Middle frontal gyrus (tissue), 1 donor: ENCODE measurements around the gene ADRM1.

ENCODE experiments used
- DNase-seq: peaks from one replicate; pipeline ENCODE4 v3.0.0-alpha.2; 2015; ENCODE audit warnings: low spot score; ENCODE audit errors: extremely low spot score

Gene ADRM1, protein sequence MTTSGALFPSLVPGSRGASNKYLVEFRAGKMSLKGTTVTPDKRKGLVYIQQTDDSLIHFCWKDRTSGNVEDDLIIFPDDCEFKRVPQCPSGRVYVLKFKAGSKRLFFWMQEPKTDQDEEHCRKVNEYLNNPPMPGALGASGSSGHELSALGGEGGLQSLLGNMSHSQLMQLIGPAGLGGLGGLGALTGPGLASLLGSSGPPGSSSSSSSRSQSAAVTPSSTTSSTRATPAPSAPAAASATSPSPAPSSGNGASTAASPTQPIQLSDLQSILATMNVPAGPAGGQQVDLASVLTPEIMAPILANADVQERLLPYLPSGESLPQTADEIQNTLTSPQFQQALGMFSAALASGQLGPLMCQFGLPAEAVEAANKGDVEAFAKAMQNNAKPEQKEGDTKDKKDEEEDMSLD

DNA sequence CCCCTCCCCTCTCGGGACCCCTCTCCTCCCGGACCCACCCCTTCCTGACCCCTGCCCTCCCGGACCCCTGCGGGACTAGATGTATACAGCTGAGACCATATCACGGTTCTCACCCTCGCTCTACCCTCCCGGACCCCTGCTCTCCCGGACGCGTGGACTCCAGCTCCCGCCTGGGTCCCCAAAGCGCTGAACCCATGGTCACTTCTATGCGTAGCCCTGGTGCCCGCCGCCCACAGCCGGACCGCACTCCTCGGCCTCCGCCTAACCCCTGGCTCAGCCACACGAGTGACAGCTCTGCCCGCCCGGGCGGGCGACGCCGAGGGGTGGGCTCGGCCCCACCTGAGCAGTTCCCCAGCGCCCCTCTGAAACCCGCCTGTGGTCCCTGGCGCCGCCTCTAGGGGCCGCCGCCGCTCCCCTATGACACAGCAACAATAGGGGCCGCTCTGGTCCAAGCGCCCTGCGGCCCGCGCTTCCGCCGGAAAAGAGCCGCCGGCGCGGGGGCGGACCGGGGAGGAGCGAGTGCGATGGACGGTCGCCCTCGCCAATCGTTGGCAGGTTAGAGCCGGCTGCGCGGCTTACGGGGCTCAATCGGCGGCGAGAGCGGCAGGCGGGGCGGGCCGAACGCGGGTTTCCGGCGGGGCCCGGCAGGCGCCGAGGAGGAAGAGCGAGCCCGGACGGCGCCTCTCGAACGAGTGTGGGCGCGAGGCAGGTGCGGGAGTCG lies at the start of gene ADRM1:
TSS of gene ADRM1 (plus strand) at position 657 of the 721 bp plus-strand sequence. CDS start 572 bp downstream, outside the sequence.
- DNase-seq, result peak; percentile 95

DNA sequence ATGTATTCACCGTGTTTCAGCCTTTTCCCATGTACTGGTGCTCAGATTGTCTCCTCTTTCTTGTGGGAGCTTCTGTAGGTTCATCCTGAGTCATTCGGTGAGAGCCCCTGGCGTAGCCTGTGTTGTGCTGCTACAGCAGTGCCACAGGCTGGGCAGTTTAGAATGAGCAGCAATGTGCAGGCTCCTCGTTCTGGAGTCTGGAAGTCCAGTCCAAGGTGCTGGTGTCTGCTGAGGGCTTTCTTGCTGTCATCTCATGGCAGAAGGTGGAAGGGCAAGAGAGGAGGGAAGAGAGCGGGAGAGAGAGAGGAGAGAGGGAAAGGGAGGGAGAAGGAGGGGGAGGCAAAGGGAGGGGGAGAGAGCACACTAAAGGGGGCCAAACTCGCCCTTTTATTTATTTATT lies 49.4 kb upstream of the ADRM1 start:
- no peak for DNase-seq

DNA sequence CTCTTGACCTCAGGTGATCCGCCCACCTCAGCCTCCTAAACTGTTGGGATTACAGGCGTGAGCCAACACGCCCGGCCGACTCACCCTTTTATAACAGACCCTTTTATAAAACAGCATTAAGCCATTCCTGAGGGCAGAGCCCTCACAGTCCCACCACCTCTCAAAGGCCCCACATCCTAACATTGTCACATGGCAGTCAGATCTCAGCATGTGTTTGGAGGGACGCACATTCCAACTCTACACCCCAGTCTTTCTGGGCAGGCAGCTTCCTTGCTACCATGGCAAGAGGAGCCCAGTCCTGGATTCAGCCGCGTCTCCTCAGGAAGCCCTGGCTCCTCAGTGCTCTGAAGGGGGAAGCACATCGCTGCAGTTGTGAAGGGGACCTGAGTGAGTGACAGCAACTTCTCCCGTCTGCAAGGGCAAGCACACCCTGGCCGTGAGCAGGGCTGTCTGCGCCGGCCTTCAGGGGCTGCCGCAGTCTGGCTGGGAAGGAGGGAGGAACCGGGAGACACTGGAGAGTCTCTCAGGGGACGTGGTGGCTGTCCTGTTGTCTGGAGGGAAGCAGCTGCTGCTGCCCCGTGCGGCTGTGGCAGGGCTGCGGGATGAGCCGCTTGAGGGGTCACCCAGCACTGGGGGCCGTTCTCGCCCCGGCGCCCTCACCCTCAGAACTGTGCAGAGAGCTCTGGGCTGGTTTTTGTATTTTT lies 48.6 kb upstream of the ADRM1 start:
- no peak for DNase-seq

- DNase-seq, result no peak
Observed at GRCh38 chr20:62255976-62256375, 46.8 kb upstream of the ADRM1 start.

DNA sequence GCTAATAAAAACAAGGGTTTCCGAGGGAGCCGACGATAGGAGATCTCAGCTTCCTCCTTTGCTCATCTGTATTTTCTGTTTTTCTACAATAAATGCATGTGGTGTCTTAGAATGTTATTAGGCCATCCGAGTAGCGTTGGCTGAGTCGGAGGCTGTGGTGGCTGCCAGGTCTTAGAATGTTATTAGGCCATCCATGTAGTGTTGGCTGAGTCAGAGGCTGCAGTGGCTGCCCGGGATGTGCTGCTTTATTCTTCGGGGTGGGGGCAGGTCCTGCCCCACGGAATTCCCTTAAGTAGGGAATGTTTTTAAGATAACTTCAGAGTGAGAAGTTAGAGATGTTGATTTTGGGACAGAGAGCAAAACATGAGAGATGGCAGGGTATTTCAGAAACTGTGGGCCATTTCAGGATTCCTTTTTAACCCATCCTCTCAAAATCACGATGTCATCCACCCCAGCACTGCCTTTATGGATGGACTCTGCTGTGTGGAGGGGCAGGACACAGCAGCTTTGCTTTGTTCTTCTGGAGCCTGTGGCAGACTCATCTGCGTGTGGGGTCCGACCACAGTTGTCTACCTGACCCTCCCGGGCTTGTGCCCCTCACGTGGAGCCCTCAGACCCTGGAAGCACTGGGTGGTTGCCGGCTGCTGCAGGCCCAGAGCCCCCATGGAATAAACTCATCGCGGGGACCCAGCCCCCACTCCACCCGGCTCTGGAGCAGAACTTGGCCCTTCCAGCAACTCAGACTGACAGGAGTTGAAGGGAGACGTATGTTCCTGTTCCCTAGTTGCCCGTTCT lies 44.1 kb upstream of the ADRM1 start:
- no peak for DNase-seq

DNA sequence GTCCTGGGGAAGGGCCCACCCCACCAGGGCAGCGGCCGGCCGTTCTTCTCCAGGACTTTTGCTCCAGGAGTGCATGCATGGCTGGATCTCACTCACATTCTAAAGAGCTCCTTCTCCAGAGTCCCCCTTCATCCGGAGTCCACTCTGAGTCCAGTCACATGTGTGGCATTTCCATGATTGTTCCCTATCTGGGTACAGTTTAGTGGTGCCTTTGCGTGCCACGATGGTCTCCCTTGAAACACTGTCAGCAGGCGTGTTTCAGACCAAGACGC lies 43.6 kb upstream of the ADRM1 start:
- DNase-seq, result no peak

DNA sequence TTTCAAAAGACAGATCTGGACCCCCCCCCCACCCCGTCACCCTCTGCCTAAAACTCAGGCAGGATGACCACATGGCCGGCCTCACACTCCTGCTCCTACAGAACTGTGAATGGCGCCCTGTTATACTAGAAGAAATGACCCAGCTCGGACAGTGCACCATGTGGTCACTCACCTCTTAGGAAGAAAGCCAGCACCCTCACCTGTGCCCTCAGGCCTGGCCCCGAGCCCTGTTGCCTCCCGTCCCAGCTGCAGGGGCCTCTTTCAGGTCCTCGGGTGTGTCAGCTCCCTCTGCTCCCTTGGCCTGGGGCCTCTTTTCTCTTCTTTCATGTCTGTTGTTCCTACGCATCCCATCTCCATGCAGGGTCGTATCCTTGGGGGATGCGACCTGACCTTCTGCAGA lies 40.7 kb upstream of the ADRM1 start:
- no peak for DNase-seq

- DNase-seq, result no peak
Observed at GRCh38 chr20:62263396-62263795, 39.4 kb upstream of the ADRM1 start.

GRCh38 chr20:62265365-62265764 lies 37.4 kb upstream of the ADRM1 start:
- no peak for DNase-seq

GRCh38 chr20:62266340-62266739 lies 36.5 kb upstream of the ADRM1 start:
- no peak for DNase-seq

DNA sequence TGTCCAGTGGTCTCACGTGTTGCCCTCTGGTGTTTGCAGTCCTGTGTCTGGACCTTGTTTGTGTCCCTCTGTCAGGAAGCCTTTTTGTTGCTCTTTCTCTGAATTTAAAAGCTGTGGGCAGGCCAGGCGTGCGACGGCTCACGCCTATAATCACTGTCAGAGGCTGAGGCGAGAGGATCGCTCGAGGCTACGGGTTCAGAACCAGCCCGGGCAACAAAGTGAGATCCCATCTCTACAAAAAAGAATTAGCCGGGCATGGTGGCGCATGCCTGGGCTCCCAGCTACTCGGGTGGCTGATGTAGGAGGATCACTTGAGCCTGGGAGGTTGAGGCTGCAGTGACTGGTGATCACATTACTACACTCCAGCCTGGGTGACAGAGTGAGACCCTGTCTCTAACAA lies 35.9 kb upstream of the ADRM1 start:
- no peak for DNase-seq

DNA sequence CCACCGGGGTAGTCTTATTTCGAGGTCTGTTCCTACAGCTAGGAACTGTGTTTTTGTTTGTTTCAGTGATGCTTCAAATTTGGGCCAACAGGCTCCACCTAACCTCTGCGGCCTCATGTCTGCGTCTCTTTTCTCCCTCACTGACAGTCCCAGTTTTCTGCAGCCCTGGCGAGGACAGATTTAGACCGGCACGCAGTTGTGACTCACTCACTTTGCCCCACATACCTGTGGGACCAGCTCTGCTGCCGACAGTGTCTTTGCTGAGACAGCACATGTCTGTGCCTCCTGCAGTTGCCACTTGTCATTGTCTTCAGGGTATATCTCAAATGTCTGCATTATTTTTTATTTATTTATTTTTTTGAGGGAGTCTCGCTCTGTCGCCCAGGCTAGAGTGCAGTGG lies 35.3 kb upstream of the ADRM1 start:
- DNase-seq, result no peak

DNA sequence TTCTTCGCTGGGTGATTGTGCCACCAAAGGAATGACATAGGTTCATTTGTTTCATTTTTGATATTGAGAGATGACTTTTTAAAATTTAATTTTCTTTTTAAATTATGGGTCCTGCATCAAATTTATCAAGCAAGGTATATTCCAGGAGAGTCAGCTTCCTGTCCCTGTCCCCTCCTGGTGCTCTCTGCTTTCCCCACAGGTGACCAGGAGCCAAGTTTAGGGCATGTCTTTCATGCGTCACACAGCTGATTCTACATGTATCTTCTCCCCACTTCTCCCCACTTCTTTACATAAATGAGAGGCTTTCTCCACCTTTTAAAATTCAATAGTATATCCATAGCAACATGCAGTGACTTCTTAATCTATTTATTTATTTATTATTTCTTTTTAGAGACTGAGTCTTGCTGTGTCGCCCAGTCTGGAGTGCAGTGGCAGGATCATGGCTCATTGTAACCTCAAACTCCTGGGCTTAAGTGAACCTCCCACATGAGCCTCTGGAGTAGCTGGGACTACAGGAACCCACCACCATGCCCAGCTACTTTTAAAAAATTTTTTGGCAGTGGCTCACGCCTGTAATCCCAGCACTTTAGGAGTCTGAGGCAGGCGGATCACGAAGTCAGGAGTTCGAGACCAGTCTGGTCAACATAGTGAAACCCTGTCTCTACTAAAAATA lies 34.4 kb upstream of the ADRM1 start:
- no peak for DNase-seq

DNA sequence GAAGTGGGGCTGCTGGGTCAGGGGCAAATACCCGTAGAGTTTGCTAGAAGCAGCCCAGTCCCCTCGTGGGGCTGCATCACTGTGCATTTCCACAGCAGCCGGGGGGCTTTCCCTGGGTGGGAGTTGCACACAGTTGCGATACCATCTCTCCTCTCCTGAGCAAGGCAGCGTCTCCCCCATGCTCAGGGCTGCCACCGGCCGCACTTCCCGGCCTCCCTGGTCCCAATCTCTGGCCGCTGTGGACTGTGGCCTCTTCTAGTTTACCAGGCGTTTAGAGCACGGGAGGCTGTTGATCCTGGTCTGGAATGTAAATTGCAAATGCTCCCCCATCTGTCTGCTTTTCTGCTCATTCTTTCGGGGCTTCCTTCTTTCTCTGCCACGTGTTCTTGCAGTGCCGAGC lies 33.4 kb upstream of the ADRM1 start:
- DNase-seq, result no peak

DNA sequence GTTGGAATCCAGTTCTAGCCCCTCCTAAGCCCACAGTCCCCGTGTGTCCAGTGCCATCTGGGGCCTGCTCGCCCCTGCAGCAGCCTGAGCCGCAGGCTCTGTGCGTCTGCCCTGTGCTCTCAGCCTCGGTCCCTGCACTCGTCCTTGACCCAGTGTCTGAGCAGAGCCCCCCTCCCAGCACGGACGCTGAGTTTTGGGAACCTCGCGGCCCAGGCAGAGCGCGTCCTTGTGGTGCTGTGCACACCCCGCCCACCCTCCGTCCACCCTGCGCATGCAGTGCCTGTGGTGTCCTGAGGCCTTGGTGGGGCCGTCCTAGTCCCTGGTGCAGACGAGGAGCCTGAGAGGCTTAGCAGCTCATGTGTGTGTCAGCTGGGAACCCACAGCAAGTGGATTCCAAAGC lies 32.9 kb upstream of the ADRM1 start:
- DNase-seq, result no peak

DNA sequence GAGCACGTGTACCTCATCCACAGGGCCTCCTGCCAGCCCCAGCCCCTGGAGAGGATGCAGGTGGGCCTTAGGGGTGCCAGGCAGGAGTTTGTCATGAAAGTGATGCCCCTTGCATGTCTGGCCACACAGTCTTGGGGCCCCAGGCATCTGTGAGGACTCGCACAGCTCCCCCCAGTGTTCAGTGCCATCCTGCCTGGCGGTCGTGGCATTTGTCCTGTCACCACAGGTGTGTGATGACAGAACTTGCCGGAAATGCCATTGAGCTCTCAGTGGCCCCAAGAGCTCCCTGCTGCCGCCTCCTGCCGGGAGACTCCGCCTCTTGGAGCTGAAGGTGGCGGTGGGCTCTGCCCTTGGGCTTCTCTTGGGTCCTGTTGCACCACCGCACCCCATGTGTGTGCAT lies 30.6 kb upstream of the ADRM1 start:
- DNase-seq, result no peak

DNA sequence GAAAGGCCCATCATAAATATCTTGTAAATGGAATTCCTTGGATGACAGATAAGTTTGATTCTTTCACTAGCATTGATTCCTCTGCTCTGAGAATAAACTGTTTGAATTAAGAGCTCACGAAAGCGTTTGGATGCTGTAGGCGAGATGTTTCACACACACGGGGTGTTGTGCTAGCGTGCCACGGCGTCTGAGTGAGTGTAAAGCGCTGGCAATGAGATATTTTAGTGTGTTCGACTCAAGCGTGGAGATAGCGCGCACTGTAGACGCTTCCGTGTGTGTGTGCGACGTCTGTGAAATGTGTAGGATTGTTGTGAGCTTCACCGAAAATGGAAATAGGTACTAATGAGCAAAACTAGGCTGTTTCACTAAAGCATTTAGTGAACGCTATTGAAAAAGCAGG lies 29.4 kb upstream of the ADRM1 start:
- no peak for DNase-seq

- DNase-seq, result peak; percentile 41
Observed at GRCh38 chr20:62274332-62274950, 28.4 kb upstream of the ADRM1 start.

GRCh38 chr20:62275219-62275618 lies 27.6 kb upstream of the ADRM1 start:
- no peak for DNase-seq

GRCh38 chr20:62276439-62276838 lies 26.4 kb upstream of the ADRM1 start:
- DNase-seq, result no peak

GRCh38 chr20:62277253-62277652 lies 25.5 kb upstream of the ADRM1 start:
- DNase-seq, result no peak
